Measurements from ENCODE around the gene PAX2. TPM values are rescaled to one million over a fixed set of nuclear protein-coding genes. Genes with fewer than 3 reads are reported as not detected.

PAX2 gene
- polyA plus RNA-seq, 3 donors: not detected

DNA sequence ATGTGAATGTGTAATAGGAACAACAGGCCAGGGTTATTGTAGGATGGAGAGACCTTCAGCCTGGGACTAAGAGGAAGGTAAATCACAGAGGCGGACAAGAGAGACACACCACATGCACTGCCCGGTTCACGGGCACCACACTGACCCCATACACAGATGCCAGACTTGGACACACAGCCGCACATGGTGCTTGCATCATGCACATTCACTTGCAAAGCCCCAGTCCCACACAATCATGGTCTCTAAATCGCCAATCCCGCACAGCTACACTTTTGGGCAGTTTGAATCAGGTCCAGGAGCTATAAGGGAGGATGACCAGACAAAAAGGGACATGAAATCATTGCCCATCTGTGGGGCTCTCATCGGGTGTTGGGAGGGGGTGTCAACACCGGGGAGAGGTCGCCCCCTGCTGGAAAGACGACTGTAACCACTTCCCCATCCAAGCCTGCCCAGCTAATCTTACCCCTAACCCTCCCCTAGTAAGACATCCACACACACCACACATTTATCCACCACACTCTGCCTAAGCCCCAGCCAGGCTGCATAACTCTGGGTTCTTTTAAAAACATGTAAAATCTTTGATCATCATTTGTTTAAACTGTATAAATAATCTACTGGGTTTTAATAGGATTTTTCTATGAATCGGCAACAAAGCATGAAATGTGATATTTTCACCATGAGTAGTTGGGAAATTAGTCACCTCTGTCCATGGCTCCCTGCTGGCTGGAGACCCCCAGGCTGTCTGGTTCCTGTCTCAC lies 126.8 kb downstream of the PAX2 start:
- Mint-ChIP-seq H3K27me3 (ENCODE audit: low read depth in 3 of 3) (peaks cover 15 to 17% (median 16%) of the 10 kb centered on the region in 3 donors), H3K4me3 (no peak overlapping the region), H3K4me1 (no peaks in the 10 kb centered on the region), H3K27ac (no peak overlapping the region), H3K9me3 (no peaks in the 10 kb centered on the region), H3K36me3 (no peaks in the 10 kb centered on the region)
- Histone ChIP-seq H3K36me3 (replicated peaks in 1 of 2; ENCODE audit: control insufficient read depth in 1 of 2, insufficient read depth in 2 of 2, low read length in 2 of 2) (no peaks in the 10 kb centered on the region), H3K27ac (ENCODE audit: low read depth in 1 of 2, low read length in 2 of 2) (no peak overlapping the region), H2AFZ (ENCODE audit: insufficient read depth, low read depth, low read length, poor library complexity, severe bottlenecking) (no peak overlapping the region), H3K79me2 (ENCODE audit: insufficient read depth, low read length) (no peaks in the 10 kb centered on the region), H3K4me1 (ENCODE audit: control insufficient read depth in 1 of 2, insufficient read depth in 2 of 2, low read length in 2 of 2) (no peaks in the 10 kb centered on the region), H4K20me1 (ENCODE audit: insufficient read depth, low read length) (no peaks in the 10 kb centered on the region), H3K27me3 (ENCODE audit: control insufficient read depth in 2 of 2, insufficient read depth in 2 of 2, low read length in 2 of 2) (peaks cover 0 to 8% of the 10 kb centered on the region in 2 donors), H3K4me2 (replicated peaks; ENCODE audit: extremely low read depth, low read length, poor library complexity, severe bottlenecking) (no peak overlapping the region), H3K9me3 (replicated peaks in 1 of 2; ENCODE audit: control insufficient read depth in 1 of 2, insufficient read depth in 1 of 2, low read length in 2 of 2) (no peaks in the 10 kb centered on the region), H3K9ac (ENCODE audit: insufficient read depth, low read length, poor library complexity, severe bottlenecking) (no peak overlapping the region), H3K4me3 (replicated peaks in 1 of 3; ENCODE audit: low read depth in 2 of 3, low read length in 3 of 3) (no peak overlapping the region)
- TF ChIP-seq, protein P1, sequence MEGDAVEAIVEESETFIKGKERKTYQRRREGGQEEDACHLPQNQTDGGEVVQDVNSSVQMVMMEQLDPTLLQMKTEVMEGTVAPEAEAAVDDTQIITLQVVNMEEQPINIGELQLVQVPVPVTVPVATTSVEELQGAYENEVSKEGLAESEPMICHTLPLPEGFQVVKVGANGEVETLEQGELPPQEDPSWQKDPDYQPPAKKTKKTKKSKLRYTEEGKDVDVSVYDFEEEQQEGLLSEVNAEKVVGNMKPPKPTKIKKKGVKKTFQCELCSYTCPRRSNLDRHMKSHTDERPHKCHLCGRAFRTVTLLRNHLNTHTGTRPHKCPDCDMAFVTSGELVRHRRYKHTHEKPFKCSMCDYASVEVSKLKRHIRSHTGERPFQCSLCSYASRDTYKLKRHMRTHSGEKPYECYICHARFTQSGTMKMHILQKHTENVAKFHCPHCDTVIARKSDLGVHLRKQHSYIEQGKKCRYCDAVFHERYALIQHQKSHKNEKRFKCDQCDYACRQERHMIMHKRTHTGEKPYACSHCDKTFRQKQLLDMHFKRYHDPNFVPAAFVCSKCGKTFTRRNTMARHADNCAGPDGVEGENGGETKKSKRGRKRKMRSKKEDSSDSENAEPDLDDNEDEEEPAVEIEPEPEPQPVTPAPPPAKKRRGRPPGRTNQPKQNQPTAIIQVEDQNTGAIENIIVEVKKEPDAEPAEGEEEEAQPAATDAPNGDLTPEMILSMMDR (IDR thresholded peaks at IDR 0.05): peak; percentile 51
- peak in 2 of 3 donors; percentile 4 to 19 for DNase-seq
- 90% methylated on average over 3 of the region's 11 CpGs for WGBS (ENCODE audit: insufficient coverage)
- intact Hi-C loops (cut with micrococcal nuclease): no loop called here

DNA sequence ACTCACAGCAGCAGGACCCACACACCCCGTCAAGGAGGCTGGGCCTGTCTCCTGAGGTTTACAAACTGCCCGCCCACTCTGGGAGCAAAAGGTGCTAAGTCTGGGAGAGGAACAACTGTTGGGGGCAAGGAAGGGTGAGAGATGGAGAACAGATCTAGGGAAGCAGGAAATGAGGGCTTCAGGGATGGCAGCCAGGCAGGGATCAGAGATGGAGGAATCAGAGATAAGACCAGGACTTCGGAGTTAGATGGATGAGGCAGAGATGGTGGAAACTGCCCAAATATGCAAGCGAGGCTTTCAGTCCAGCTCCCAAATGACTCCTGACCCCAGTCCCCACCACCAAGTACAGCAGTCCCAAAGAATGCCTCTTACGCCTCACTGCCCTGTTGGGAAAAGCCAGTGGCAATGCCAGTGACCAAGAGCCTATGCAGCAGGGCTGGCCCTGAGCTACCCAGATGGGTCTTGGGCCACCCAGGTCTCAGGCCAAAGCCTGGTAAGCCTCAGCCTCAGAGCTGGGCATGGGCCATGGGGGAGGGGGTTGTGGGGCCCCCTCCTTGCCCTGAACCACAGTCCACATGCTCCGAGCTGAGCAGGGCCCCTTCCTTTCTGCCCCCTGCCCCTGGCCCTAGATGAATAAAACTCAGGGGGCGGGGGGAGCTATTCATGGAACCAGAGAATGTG lies 127.9 kb downstream of the PAX2 start:
- no peaks in the 10 kb centered on the region for H3K9me3 ChIP-seq (replicated peaks in 1 of 2; ENCODE audit: control insufficient read depth in 1 of 2, insufficient read depth in 1 of 2, low read length in 2 of 2)
- H3K27me3 ChIP-seq (ENCODE audit: control insufficient read depth in 2 of 2, insufficient read depth in 2 of 2, low read length in 2 of 2): no peaks in the 10 kb centered on the region
- no peak overlapping the region for H3K27ac ChIP-seq (ENCODE audit: low read depth in 1 of 2, low read length in 2 of 2)
- peaks cover 9 to 14% (median 13%) of the 10 kb centered on the region in 3 donors for H3K27me3 Mint-ChIP-seq (ENCODE audit: low read depth in 3 of 3)
- TF ChIP-seq, protein P1 (IDR thresholded peaks at IDR 0.05): no peak
- H2AFZ ChIP-seq (ENCODE audit: insufficient read depth, low read depth, low read length, poor library complexity, severe bottlenecking): no peak overlapping the region
- no peaks in the 10 kb centered on the region for H3K36me3 ChIP-seq (replicated peaks in 1 of 2; ENCODE audit: control insufficient read depth in 1 of 2, insufficient read depth in 2 of 2, low read length in 2 of 2)
- H3K9ac ChIP-seq (ENCODE audit: insufficient read depth, low read length, poor library complexity, severe bottlenecking): no peak overlapping the region
- DNase-seq: no peak
- no peak overlapping the region for H3K4me3 Mint-ChIP-seq
- no peaks in the 10 kb centered on the region for H3K36me3 Mint-ChIP-seq
- no peaks in the 10 kb centered on the region for H3K9me3 Mint-ChIP-seq
- H3K4me1 ChIP-seq (ENCODE audit: control insufficient read depth in 1 of 2, insufficient read depth in 2 of 2, low read length in 2 of 2): no peaks in the 10 kb centered on the region
- H3K79me2 ChIP-seq (ENCODE audit: insufficient read depth, low read length): no peaks in the 10 kb centered on the region
- no peaks in the 10 kb centered on the region for H4K20me1 ChIP-seq (ENCODE audit: insufficient read depth, low read length)
- no peaks in the 10 kb centered on the region for H3K4me1 Mint-ChIP-seq
- no peak overlapping the region for H3K4me3 ChIP-seq (replicated peaks in 1 of 3; ENCODE audit: low read depth in 2 of 3, low read length in 3 of 3)
- H3K27ac Mint-ChIP-seq: no peak overlapping the region
- 92% methylated on average over 4 of the region's 7 CpGs for WGBS (ENCODE audit: insufficient coverage)
- no peak overlapping the region for H3K4me2 ChIP-seq (replicated peaks; ENCODE audit: extremely low read depth, low read length, poor library complexity, severe bottlenecking)
- intact Hi-C loops (cut with micrococcal nuclease): no loop called here

Data from CD14-positive monocyte (primary cell).